ENCODE measurements around the gene PACSIN1. TPM values are rescaled to one million over a fixed set of nuclear protein-coding genes. Genes with fewer than 3 reads are reported as not detected.

The PACSIN1 gene
- total RNA-seq, 1 experiment from 2014 or later, result 7.0 TPM

DNA sequence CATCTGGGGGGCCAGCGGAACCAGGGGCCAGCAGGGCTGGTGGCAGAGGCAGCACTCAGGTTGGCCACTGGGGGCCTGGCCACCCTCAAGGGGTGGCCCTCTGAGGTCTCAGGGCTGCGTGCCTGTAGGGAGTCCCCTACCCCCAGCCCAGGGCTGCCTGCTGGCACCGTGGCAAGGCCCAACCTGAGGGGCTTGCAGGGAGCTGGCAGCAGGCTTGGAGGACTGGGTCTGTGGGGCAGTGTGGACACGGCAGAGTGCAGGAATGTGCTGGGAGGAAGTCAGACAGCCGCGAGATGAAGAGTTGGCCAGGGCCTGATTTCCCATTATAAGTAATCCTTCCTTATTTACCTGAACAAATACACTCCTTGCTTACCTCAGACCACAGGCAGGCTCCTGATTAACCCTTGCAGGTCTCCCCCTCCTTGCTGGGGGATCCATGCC is 90.2 kb downstream of the PACSIN1 start, which contains the start of gene SPDEF:
Gene SPDEF, minus strand, starts transcription at position 299 of the 441 bp plus-strand sequence. CDS start 11,874 bp downstream, outside the sequence.
- H3K27me3 Mint-ChIP-seq (ENCODE audit: low read depth), result peaks cover 1% of the 10 kb centered on the region; the same call in 1 of the 2 replicates

More for the DNA sequence above, 90.2 kb downstream of the PACSIN1 start, which contains the start of gene SPDEF:
- Histone ChIP-seq H2AFZ (ENCODE audit: low read length) (no peak within 1 kb of the TSS), H2BK20ac (ENCODE audit: low read depth, low read length, poor library complexity, severe bottlenecking) (no peak within 1 kb of the TSS), H3K18ac (ENCODE audit: insufficient read length, low read depth, low read length) (no peak within 1 kb of the TSS), H4K8ac (replicated peaks; ENCODE audit: insufficient read length, low read depth, low read length) (no peak within 1 kb of the TSS), H2BK12ac (ENCODE audit: insufficient read length, low read depth, low read length) (no peak within 1 kb of the TSS), H3K4me2 (ENCODE audit: insufficient read depth, insufficient read length, low read length) (no peak within 1 kb of the TSS), H4K91ac (ENCODE audit: insufficient read length, low read depth, low read length) (no peak within 1 kb of the TSS), H2BK5ac (ENCODE audit: insufficient read length, low read length) (no peak within 1 kb of the TSS), H3K56ac (ENCODE audit: insufficient read length, low read depth, low read length) (no peak within 1 kb of the TSS), H3K27ac (ENCODE audit: insufficient read length, low read depth, low read length) (no peak within 1 kb of the TSS), H3K79me2 (ENCODE audit: insufficient read depth, low read length) (no peaks in the 10 kb centered on the region), H2BK15ac (ENCODE audit: low read depth, low read length) (no peak within 1 kb of the TSS), H3T11ph (ENCODE audit: low read length) (no peak within 1 kb of the TSS), H3K23ac (ENCODE audit: insufficient read length, low read depth, low read length) (no peak within 1 kb of the TSS), H3K79me1 (ENCODE audit: insufficient read depth, low read depth, low read length, poor library complexity, severe bottlenecking) (no peaks in the 10 kb centered on the region), H3K9me3 (ENCODE audit: control insufficient read depth, low read depth, low read length) (no peaks in the 10 kb centered on the region), H2AK5ac (ENCODE audit: insufficient read length, low read length) (no peak within 1 kb of the TSS), H3K4me1 (ENCODE audit: insufficient read depth, low read length) (no peaks in the 10 kb centered on the region; the same call in 1 of the 2 replicates), H3K9ac (ENCODE audit: extremely low read depth, insufficient read length, low read length) (no peak within 1 kb of the TSS), H4K5ac (ENCODE audit: insufficient read length, low read depth, low read length) (no peak within 1 kb of the TSS), H3K4ac (ENCODE audit: low read depth, low read length) (no peak within 1 kb of the TSS), H3K23me2 (ENCODE audit: insufficient read length, low read depth, low read length, poor library complexity, severe bottlenecking) (no peaks in the 10 kb centered on the region), H4K20me1 (ENCODE audit: control insufficient read depth, insufficient read depth, insufficient read length) (no peaks in the 10 kb centered on the region), H2BK120ac (ENCODE audit: low read depth, low read length, poor library complexity, severe bottlenecking) (no peak within 1 kb of the TSS), H3K14ac (ENCODE audit: insufficient read depth, low read length) (no peak within 1 kb of the TSS), H3K27me3 (ENCODE audit: insufficient read depth, low read length) (no peaks in the 10 kb centered on the region)
- H3K4me1 Mint-ChIP-seq, result peaks cover 23 to 40% of the 10 kb centered on the region in 2 experiments
- WGBS (ENCODE audit: extremely low coverage, insufficient read length, low lambda C conversion rate), result no CpG with 5 or more reads among the region's 6 CpGs
- no peaks in the 10 kb centered on the region for H3K36me3 Mint-ChIP-seq (ENCODE audit: insufficient read depth in 1 of 3, low read depth in 3 of 3)
- no peak for DNase-seq
- H3K9me3 Mint-ChIP-seq, result no peaks in the 10 kb centered on the region; a peak in 2 of 5 replicates
- no peak within 1 kb of the TSS for H3K4me3 Mint-ChIP-seq
- peak within 1 kb of the TSS in 1 of 3 experiments; percentile 23; a peak in 2 of 7 replicates for H3K27ac Mint-ChIP-seq
- TF ChIP-seq, protein P1, sequence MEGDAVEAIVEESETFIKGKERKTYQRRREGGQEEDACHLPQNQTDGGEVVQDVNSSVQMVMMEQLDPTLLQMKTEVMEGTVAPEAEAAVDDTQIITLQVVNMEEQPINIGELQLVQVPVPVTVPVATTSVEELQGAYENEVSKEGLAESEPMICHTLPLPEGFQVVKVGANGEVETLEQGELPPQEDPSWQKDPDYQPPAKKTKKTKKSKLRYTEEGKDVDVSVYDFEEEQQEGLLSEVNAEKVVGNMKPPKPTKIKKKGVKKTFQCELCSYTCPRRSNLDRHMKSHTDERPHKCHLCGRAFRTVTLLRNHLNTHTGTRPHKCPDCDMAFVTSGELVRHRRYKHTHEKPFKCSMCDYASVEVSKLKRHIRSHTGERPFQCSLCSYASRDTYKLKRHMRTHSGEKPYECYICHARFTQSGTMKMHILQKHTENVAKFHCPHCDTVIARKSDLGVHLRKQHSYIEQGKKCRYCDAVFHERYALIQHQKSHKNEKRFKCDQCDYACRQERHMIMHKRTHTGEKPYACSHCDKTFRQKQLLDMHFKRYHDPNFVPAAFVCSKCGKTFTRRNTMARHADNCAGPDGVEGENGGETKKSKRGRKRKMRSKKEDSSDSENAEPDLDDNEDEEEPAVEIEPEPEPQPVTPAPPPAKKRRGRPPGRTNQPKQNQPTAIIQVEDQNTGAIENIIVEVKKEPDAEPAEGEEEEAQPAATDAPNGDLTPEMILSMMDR (conservative IDR thresholded peaks at IDR 0.05), result peak; percentile 26; the same call in 2 of the 3 replicates
